Fibroblast of skin of abdomen (primary cell): ENCODE data around the gene GCNT2. TPM values are rescaled to one million over a fixed set of nuclear protein-coding genes. Genes with fewer than 3 reads are reported as not detected.
"Not testable (repeated sequence)": the region's sequence is repeated elsewhere in the genome, so short reads cannot be mapped to it uniquely, and the experiment has no call there.

Experiments
- DNase-seq: peaks from one replicate; pipeline ENCODE4 v3.0.0-alpha.2; 2013
- polyA plus RNA-seq, 2 experiments: library from polyadenylated mRNA; unstranded; fragments of 120-200 nt; gene quantifications; one replicate each; pipeline ENCODE4 v1.2.1, GENCODE V29; 2013; ENCODE audit not compliant: insufficient read length in 2 of 2

GCNT2 gene
- 0.17 TPM for polyA plus RNA-seq (2013, experiment 1 of 2; ENCODE audit: insufficient read length)
- polyA plus RNA-seq (2013, experiment 2 of 2; ENCODE audit: insufficient read length): not detected

GRCh38 chr6:10521104-10521808 is at the start of gene GCNT2:
TSS of gene GCNT2 (plus strand) at chr6:10521351. CDS start at chr6:10528912, 7,561 bp downstream.
- no peak for DNase-seq

- DNase-seq: no peak
Observed at GRCh38 chr6:10472634-10473033, 48.5 kb upstream of the GCNT2 start.

- DNase-seq: peak; percentile 11
Observed at GRCh38 chr6:10478187-10479040, 42.7 kb upstream of the GCNT2 start.

- no peak for DNase-seq
Observed at GRCh38 chr6:10479939-10480700, 41.0 kb upstream of the GCNT2 start.

GRCh38 chr6:10481101-10481500 is 40.0 kb upstream of the GCNT2 start:
- DNase-seq: no peak

- no peak for DNase-seq
Observed at GRCh38 chr6:10482636-10483257, 38.4 kb upstream of the GCNT2 start.

- no peak for DNase-seq
Observed at GRCh38 chr6:10484912-10485311, 36.2 kb upstream of the GCNT2 start.

GRCh38 chr6:10485406-10485805 is 35.7 kb upstream of the GCNT2 start:
- DNase-seq: no peak

GRCh38 chr6:10486215-10486614 is 34.9 kb upstream of the GCNT2 start:
- DNase-seq: no peak

- not testable (repeated sequence) for DNase-seq
Observed at GRCh38 chr6:10486944-10487588, 34.1 kb upstream of the GCNT2 start.

- no peak for DNase-seq
Observed at GRCh38 chr6:10487668-10488327, 33.4 kb upstream of the GCNT2 start.

- no peak for DNase-seq
Observed at GRCh38 chr6:10491463-10491862, 29.7 kb upstream of the GCNT2 start.

GRCh38 chr6:10491905-10492304 is 29.2 kb upstream of the GCNT2 start:
- not testable (repeated sequence) for DNase-seq

- no peak for DNase-seq
Observed at GRCh38 chr6:10495029-10495428, 26.1 kb upstream of the GCNT2 start.

- no peak for DNase-seq
Observed at GRCh38 chr6:10505529-10505928, 15.6 kb upstream of the GCNT2 start.

- no peak for DNase-seq
Observed at GRCh38 chr6:10507298-10507697, 13.9 kb upstream of the GCNT2 start.

GRCh38 chr6:10507715-10508114 is 13.4 kb upstream of the GCNT2 start:
- DNase-seq: no peak

GRCh38 chr6:10510592-10511367 is 10.4 kb upstream of the GCNT2 start:
- no peak for DNase-seq

- no peak for DNase-seq
Observed at GRCh38 chr6:10511477-10511876, 9.7 kb upstream of the GCNT2 start.

GRCh38 chr6:10513544-10513943 is 7.6 kb upstream of the GCNT2 start:
- no peak for DNase-seq
